ENCODE data around the gene ADNP2.

Gene ADNP2

DNA sequence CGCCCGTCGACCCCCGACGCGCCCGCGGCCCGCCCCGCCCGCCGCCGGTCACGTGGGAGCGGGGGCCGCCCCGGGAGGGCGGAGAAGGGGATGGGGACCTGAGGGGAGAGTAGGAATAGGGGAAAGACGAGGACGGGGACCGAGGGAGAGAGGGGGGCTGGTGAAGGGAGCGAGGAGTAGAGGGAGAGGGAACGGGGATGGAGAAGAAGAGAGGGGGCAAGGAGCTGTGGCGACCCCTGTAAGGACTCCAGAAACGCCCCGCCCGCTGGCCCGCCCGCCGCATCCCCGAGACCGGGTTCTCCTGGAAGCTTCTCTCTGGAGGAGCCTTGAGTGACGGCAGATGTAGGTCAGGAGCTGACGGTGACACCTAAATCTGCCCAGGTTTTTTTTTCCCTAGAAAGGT, 615 bp downstream of the ADNP2 start:
- no peaks in the 10 kb centered on the region for H3K27me3 ChIP-seq (ENCODE audit: control insufficient read depth, insufficient read depth, low read length)
- H3K4me3 ChIP-seq (ENCODE audit: low read depth, low read length), result peak overlapping the region; percentile 73
- H3K9me3 ChIP-seq (ENCODE audit: control insufficient read depth, insufficient read depth, low read length), result no peaks in the 10 kb centered on the region
- H3K4me1 ChIP-seq (ENCODE audit: control insufficient read depth, insufficient read depth, low read length), result peaks cover 20% of the 10 kb centered on the region
- no peaks in the 10 kb centered on the region for H3K36me3 ChIP-seq (ENCODE audit: control insufficient read depth, insufficient read depth, low read length)
- peak overlapping the region; percentile 51 for H3K9ac ChIP-seq (ENCODE audit: low read depth, low read length)

DNA sequence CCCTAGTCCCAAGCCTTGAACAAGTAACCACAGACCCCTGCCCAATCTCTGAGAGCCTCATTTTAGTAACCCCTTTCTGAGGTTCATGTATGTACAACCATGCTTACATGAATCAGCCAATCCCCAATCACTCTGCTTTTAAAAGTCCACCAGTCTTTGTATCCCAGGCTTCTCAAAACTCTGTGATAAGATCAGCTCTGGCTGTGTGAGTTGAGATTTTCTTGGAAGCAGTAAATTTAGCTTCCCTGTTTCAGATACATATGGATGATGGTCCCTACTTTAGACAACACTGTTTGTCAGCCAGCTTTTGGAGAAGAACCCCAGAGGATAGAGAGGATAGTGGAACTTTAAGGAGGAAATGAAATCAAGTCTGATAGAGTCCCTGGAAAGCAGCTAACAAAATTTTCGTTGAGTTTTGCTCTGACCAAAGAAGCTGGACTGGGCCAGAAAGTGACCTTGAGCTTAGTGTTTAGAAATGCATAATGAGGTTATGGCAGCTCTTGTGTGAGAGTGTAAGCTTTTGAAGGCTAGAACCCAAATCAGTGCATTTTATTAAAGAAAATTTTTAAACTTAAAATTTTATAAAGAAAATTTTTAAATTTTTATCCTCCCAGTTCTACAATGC, 3.7 kb downstream of the ADNP2 start:
- no peaks in the 10 kb centered on the region for H3K9me3 ChIP-seq (ENCODE audit: control insufficient read depth, insufficient read depth, low read length)
- no peaks in the 10 kb centered on the region for H3K36me3 ChIP-seq (ENCODE audit: control insufficient read depth, insufficient read depth, low read length)
- peaks cover 18% of the 10 kb centered on the region for H3K4me1 ChIP-seq (ENCODE audit: control insufficient read depth, insufficient read depth, low read length)
- H3K9ac ChIP-seq (ENCODE audit: low read depth, low read length), result no peak overlapping the region
- no peak overlapping the region for H3K4me3 ChIP-seq (ENCODE audit: low read depth, low read length)
- H3K27me3 ChIP-seq (ENCODE audit: control insufficient read depth, insufficient read depth, low read length), result no peaks in the 10 kb centered on the region

GRCh38 chr18:80115035-80115434, 6.0 kb downstream of the ADNP2 start:
- Histone ChIP-seq H3K9me3 (ENCODE audit: control insufficient read depth, insufficient read depth, low read length) (no peaks in the 10 kb centered on the region), H3K4me3 (ENCODE audit: low read depth, low read length) (no peak overlapping the region), H3K4me1 (ENCODE audit: control insufficient read depth, insufficient read depth, low read length) (peaks cover 21% of the 10 kb centered on the region), H3K27me3 (ENCODE audit: control insufficient read depth, insufficient read depth, low read length) (no peaks in the 10 kb centered on the region), H3K9ac (ENCODE audit: low read depth, low read length) (no peak overlapping the region), H3K36me3 (ENCODE audit: control insufficient read depth, insufficient read depth, low read length) (peaks cover 2% of the 10 kb centered on the region)

- Histone ChIP-seq H3K4me3 (ENCODE audit: low read depth, low read length) (no peak overlapping the region), H3K27me3 (ENCODE audit: control insufficient read depth, insufficient read depth, low read length) (no peaks in the 10 kb centered on the region), H3K36me3 (ENCODE audit: control insufficient read depth, insufficient read depth, low read length) (peaks cover 2% of the 10 kb centered on the region), H3K9ac (ENCODE audit: low read depth, low read length) (no peak overlapping the region), H3K4me1 (ENCODE audit: control insufficient read depth, insufficient read depth, low read length) (peaks cover 10% of the 10 kb centered on the region), H3K9me3 (ENCODE audit: control insufficient read depth, insufficient read depth, low read length) (no peaks in the 10 kb centered on the region)
Measured at GRCh38 chr18:80119111-80119510, 10.0 kb downstream of the ADNP2 start.

GRCh38 chr18:80120932-80121331, 11.9 kb downstream of the ADNP2 start:
- Histone ChIP-seq H3K9me3 (ENCODE audit: control insufficient read depth, insufficient read depth, low read length) (no peaks in the 10 kb centered on the region), H3K36me3 (ENCODE audit: control insufficient read depth, insufficient read depth, low read length) (peaks cover 2% of the 10 kb centered on the region), H3K27me3 (ENCODE audit: control insufficient read depth, insufficient read depth, low read length) (no peaks in the 10 kb centered on the region), H3K4me1 (ENCODE audit: control insufficient read depth, insufficient read depth, low read length) (peaks cover 6% of the 10 kb centered on the region), H3K9ac (ENCODE audit: low read depth, low read length) (no peak overlapping the region), H3K4me3 (ENCODE audit: low read depth, low read length) (no peak overlapping the region)

DNA sequence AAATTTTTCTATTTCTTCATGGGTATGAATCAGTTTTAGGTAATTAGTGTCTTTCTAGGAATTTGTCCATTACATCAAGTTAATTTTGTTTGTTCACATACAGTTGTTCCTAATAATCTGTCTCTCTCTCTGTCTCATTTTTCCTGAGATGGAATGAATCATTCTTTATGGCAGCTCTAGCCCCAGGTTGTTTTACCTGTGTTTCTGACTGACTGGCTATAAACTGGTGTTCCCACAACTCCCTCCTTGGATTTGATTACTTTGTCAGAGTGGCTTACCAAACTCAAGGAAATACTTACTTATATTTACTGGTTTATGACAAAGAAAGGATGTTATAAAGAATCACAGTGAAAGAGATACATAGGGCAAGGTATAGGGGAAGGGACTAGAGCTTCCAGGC, 15.1 kb downstream of the ADNP2 start:
- no peak overlapping the region for H3K9ac ChIP-seq (ENCODE audit: low read depth, low read length)
- H3K27me3 ChIP-seq (ENCODE audit: control insufficient read depth, insufficient read depth, low read length), result no peaks in the 10 kb centered on the region
- no peak overlapping the region for H3K4me3 ChIP-seq (ENCODE audit: low read depth, low read length)

GRCh38 chr18:80126797-80127196, 17.7 kb downstream of the ADNP2 start:
- Histone ChIP-seq H3K27me3 (ENCODE audit: control insufficient read depth, insufficient read depth, low read length) (no peaks in the 10 kb centered on the region), H3K4me1 (ENCODE audit: control insufficient read depth, insufficient read depth, low read length) (peaks cover 16% of the 10 kb centered on the region), H3K9me3 (ENCODE audit: control insufficient read depth, insufficient read depth, low read length) (no peaks in the 10 kb centered on the region), H3K4me3 (ENCODE audit: low read depth, low read length) (no peak overlapping the region), H3K36me3 (ENCODE audit: control insufficient read depth, insufficient read depth, low read length) (peaks cover 4% of the 10 kb centered on the region), H3K9ac (ENCODE audit: low read depth, low read length) (no peak overlapping the region)

More for the DNA sequence above, 15.1 kb downstream of the ADNP2 start:
- H3K4me1 ChIP-seq (ENCODE audit: control insufficient read depth, insufficient read depth, low read length), result peaks cover 6% of the 10 kb centered on the region
- H3K36me3 ChIP-seq (ENCODE audit: control insufficient read depth, insufficient read depth, low read length), result peaks cover 2% of the 10 kb centered on the region
- no peaks in the 10 kb centered on the region for H3K9me3 ChIP-seq (ENCODE audit: control insufficient read depth, insufficient read depth, low read length)

DNA sequence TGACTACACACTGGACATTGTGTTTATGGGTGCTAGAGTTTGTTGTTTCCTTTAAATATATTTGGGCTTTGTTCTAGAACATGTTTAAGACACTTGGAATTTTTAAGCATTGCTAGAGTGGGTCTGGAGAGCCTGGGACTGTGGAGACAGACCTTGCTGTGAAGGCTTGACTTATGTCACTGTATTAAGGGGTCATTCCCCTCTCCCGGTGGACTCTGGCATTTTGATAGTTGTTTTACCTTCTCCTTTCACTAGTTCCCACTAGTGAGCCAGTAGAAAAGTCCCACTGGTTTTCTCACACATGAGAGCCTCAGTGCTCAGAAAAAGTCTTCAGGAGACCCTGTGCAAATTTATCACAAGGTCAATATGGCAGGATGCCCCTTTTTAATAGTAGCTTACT, 18.6 kb downstream of the ADNP2 start:
- peaks cover 4% of the 10 kb centered on the region for H3K36me3 ChIP-seq (ENCODE audit: control insufficient read depth, insufficient read depth, low read length)
- H3K27me3 ChIP-seq (ENCODE audit: control insufficient read depth, insufficient read depth, low read length), result no peaks in the 10 kb centered on the region
- H3K9ac ChIP-seq (ENCODE audit: low read depth, low read length), result no peak overlapping the region
- H3K4me3 ChIP-seq (ENCODE audit: low read depth, low read length), result no peak overlapping the region
- H3K4me1 ChIP-seq (ENCODE audit: control insufficient read depth, insufficient read depth, low read length), result peaks cover 16% of the 10 kb centered on the region
- H3K9me3 ChIP-seq (ENCODE audit: control insufficient read depth, insufficient read depth, low read length), result no peaks in the 10 kb centered on the region

DNA sequence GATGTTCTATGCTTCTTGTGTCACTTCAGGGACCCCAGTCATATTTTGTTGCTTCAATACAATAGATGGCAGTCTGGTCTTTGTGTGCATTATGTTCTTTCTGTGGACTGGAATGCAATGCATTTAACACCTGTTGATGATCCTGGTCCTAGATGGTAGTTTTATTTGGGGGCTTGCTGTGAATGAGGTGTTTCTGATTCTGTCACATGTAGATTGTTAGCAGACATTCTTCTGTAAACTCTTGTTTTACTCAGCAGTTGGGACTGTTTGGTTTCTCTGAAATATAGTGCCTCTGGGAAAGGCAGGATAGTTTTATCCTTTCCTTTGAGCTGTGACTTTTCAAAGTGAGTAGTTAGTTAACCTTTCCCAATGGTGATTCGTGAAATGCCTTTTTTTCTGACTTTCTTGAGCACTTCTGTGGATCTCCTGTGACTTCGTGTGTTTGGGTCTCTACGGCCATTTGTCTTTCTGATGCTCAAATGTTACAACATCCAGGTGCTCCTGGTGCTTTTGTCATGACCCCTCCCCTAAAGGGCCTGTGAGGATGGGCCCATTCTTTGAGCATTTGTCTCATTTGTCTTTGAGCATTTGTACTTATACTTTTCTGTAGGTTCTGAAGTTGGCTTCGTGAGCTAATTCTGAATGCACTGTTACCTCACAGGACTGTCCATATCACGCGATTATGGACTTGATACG, 20.8 kb downstream of the ADNP2 start:
- H3K36me3 ChIP-seq (ENCODE audit: control insufficient read depth, insufficient read depth, low read length), result peaks cover 4% of the 10 kb centered on the region

DNA sequence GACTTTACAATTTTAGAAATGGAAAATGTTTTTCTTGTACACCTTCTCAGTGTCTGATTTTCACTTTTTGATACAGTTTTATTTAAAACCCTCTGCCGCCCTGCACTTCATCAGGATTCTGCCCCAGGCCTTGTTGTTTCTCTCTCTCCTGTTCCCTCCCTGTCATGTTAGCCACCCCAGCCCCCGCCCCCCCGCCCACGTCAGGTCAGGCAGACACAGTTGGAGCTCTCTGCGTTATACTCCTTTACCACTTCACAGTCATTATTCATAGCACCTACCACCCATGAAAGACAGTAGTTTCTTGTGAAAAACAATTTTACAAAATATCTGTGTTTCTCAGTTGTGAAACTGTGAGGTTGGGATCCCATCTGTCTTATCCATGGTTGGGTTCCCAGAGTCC, 21.5 kb downstream of the ADNP2 start:
- H3K9ac ChIP-seq (ENCODE audit: low read depth, low read length), result no peak overlapping the region
- H3K9me3 ChIP-seq (ENCODE audit: control insufficient read depth, insufficient read depth, low read length), result no peaks in the 10 kb centered on the region
- H3K27me3 ChIP-seq (ENCODE audit: control insufficient read depth, insufficient read depth, low read length), result no peaks in the 10 kb centered on the region
- peaks cover 8% of the 10 kb centered on the region for H3K36me3 ChIP-seq (ENCODE audit: control insufficient read depth, insufficient read depth, low read length)
- H3K4me1 ChIP-seq (ENCODE audit: control insufficient read depth, insufficient read depth, low read length), result peaks cover 12% of the 10 kb centered on the region
- H3K4me3 ChIP-seq (ENCODE audit: low read depth, low read length), result no peak overlapping the region

More for the DNA sequence above, 20.8 kb downstream of the ADNP2 start:
- Histone ChIP-seq H3K9ac (ENCODE audit: low read depth, low read length) (no peak overlapping the region), H3K27me3 (ENCODE audit: control insufficient read depth, insufficient read depth, low read length) (no peaks in the 10 kb centered on the region), H3K9me3 (ENCODE audit: control insufficient read depth, insufficient read depth, low read length) (no peaks in the 10 kb centered on the region), H3K4me3 (ENCODE audit: low read depth, low read length) (no peak overlapping the region), H3K4me1 (ENCODE audit: control insufficient read depth, insufficient read depth, low read length) (peaks cover 12% of the 10 kb centered on the region)

DNA sequence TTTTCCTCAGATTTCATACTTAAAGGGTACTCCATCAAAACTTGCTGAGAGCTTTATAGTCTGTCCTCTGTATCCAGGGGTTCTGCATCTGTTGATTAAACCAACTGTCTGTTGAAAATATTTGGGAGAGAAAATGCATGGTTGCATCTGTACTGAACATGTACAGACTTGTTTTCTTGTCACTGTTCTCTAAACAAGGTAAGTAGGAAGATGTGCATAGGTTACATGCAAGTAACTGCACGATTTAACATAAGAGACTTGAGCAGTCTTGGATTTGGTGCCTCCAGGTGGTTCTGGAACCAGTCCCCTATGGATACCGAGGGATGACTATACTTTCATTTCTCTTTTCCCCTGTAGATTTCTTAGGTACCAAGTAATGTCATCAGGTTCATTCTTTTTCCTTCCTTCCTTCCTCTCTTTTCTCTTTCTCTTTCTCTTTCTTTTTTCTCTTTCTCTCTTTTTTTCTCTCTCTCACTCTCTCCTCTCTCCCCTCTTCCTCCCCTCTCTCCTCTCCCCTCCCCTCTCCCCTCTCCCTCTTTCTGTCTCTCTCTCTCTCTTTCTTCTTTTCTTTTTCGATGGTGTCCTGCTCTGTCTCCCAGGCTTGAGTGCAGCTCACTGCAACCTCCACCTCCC, 23.2 kb downstream of the ADNP2 start:
- no peaks in the 10 kb centered on the region for H3K27me3 ChIP-seq (ENCODE audit: control insufficient read depth, insufficient read depth, low read length)
- no peak overlapping the region for H3K9ac ChIP-seq (ENCODE audit: low read depth, low read length)
- no peak overlapping the region for H3K4me3 ChIP-seq (ENCODE audit: low read depth, low read length)
- H3K4me1 ChIP-seq (ENCODE audit: control insufficient read depth, insufficient read depth, low read length), result peaks cover 12% of the 10 kb centered on the region
- peaks cover 25% of the 10 kb centered on the region for H3K36me3 ChIP-seq (ENCODE audit: control insufficient read depth, insufficient read depth, low read length)
- no peaks in the 10 kb centered on the region for H3K9me3 ChIP-seq (ENCODE audit: control insufficient read depth, insufficient read depth, low read length)

DNA sequence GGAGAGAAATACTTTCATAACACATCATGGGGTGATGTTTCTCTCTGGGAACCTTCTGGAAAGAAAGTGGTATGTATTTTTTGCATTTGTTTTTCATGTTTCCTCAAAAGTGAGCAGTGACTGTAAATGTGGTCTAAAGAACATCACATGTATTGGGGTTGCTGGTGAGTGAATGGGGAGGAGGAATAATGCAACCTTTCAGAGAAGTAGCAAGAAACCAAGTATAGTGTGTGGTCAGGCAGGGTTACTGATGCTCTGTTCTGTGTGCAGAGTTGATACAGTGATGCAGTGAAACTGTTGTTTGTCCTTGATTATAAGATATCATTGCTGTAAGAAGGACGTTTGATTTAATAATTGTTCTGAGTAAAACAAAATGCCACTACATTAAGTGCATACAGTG, 24.1 kb downstream of the ADNP2 start:
- no peak overlapping the region for H3K4me3 ChIP-seq (ENCODE audit: low read depth, low read length)
- peaks cover 12% of the 10 kb centered on the region for H3K4me1 ChIP-seq (ENCODE audit: control insufficient read depth, insufficient read depth, low read length)
- H3K9ac ChIP-seq (ENCODE audit: low read depth, low read length), result no peak overlapping the region
- peaks cover 33% of the 10 kb centered on the region for H3K36me3 ChIP-seq (ENCODE audit: control insufficient read depth, insufficient read depth, low read length)
- no peaks in the 10 kb centered on the region for H3K9me3 ChIP-seq (ENCODE audit: control insufficient read depth, insufficient read depth, low read length)
- H3K27me3 ChIP-seq (ENCODE audit: control insufficient read depth, insufficient read depth, low read length), result no peaks in the 10 kb centered on the region
